Nephron progenitor cell (in vitro differentiated cells): Measurements from ENCODE around the gene RTN4RL2.

ENCODE experiments used
- DNase-seq: peaks from one replicate; pipeline ENCODE4 v3.0.0; 2021
- H3K27ac Mint-ChIP-seq: 2 replicates; pipeline ENCODE4 v1.8.0; 2021; ENCODE audit warnings: mild to moderate bottlenecking, moderate library complexity, mixed read lengths
- H3K27me3 Mint-ChIP-seq: 2 replicates; pipeline ENCODE4 v1.8.0; 2021; ENCODE audit warnings: mild to moderate bottlenecking, low read depth, mixed read lengths; ENCODE audit not compliant: poor library complexity
- H3K36me3 Mint-ChIP-seq: 2 replicates; pipeline ENCODE4 v1.8.0; 2021; ENCODE audit warnings: low read depth, mixed read lengths
- H3K4me1 Mint-ChIP-seq: 2 replicates; pipeline ENCODE4 v1.8.0; 2021; ENCODE audit warnings: mixed read lengths
- H3K4me3 Mint-ChIP-seq: 2 replicates; pipeline ENCODE4 v1.8.0; 2021; ENCODE audit warnings: mild to moderate bottlenecking, moderate library complexity, mixed read lengths
- H3K9me3 Mint-ChIP-seq: 2 replicates; pipeline ENCODE4 v1.8.0; 2021; ENCODE audit warnings: mild to moderate bottlenecking, moderate library complexity, mixed read lengths
- TF ChIP-seq, protein P1 (sequence below): fragments of 200-600 bp; sonication (generic); IDR thresholded peaks from 2 replicates; pipeline ENCODE4 v1.5.0; 2021; ENCODE audit warnings: antibody characterized with exemption

RTN4RL2 gene

DNA sequence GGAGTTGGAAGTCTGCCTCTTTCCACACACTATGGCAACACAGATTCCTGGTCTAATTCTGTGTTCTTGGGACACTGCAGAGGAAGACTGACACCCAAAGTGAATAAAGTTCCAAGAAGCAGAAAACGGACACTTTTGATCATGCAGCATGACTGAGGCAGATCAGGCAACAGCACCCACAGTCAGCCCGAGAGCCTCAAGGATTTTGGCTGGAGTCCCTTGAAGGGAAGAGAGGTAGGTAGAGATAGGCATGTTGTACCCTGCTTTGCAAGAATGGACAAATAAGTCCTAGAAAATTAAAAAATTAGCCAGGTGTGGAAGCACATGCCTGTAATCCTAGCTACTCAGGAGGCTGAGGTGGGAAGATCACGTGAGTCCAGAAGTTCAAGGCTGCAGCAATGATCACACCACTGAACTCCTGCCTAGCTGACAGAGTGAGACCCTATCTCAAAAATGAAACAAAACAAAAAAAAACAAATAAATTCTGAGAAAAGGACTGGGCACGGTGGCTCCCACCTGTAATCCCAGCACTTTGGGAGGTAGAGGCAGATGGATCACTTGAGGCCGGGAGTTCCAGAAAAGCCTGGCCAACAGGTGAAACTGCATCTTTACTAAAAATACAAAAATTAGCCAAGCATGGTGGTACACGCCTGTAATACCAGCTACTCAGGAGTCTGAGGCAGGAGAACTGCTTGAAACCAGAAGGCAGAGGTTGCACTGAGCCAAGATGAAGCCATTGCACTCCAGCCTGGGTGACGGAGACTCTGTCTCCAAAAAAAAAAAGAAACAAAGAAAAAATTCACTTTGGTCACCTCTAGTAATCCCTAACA is 48.2 kb downstream of the RTN4RL2 start:
- TF ChIP-seq, protein P1, sequence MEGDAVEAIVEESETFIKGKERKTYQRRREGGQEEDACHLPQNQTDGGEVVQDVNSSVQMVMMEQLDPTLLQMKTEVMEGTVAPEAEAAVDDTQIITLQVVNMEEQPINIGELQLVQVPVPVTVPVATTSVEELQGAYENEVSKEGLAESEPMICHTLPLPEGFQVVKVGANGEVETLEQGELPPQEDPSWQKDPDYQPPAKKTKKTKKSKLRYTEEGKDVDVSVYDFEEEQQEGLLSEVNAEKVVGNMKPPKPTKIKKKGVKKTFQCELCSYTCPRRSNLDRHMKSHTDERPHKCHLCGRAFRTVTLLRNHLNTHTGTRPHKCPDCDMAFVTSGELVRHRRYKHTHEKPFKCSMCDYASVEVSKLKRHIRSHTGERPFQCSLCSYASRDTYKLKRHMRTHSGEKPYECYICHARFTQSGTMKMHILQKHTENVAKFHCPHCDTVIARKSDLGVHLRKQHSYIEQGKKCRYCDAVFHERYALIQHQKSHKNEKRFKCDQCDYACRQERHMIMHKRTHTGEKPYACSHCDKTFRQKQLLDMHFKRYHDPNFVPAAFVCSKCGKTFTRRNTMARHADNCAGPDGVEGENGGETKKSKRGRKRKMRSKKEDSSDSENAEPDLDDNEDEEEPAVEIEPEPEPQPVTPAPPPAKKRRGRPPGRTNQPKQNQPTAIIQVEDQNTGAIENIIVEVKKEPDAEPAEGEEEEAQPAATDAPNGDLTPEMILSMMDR = no peak
- Mint-ChIP-seq H3K27me3 (peaks cover 10% of the 10 kb centered on the region), H3K36me3 (no peaks in the 10 kb centered on the region)

GRCh38 chr11:57511741-57512430 is 51.6 kb downstream of the RTN4RL2 start:
- H3K27ac Mint-ChIP-seq = no peak overlapping the region
- DNase-seq = no peak
- peaks cover 22% of the 10 kb centered on the region for H3K27me3 Mint-ChIP-seq
- H3K4me1 Mint-ChIP-seq = peaks cover 12% of the 10 kb centered on the region
- TF ChIP-seq, protein P1 = no peak
- H3K36me3 Mint-ChIP-seq = no peaks in the 10 kb centered on the region
- no peaks in the 10 kb centered on the region for H3K9me3 Mint-ChIP-seq
- no peak overlapping the region for H3K4me3 Mint-ChIP-seq

More for the DNA sequence above, 48.2 kb downstream of the RTN4RL2 start:
- Mint-ChIP-seq H3K27ac (no peak overlapping the region), H3K4me3 (no peak overlapping the region), H3K9me3 (no peaks in the 10 kb centered on the region), H3K4me1 (peaks cover 2% of the 10 kb centered on the region)
- DNase-seq = no peak

DNA sequence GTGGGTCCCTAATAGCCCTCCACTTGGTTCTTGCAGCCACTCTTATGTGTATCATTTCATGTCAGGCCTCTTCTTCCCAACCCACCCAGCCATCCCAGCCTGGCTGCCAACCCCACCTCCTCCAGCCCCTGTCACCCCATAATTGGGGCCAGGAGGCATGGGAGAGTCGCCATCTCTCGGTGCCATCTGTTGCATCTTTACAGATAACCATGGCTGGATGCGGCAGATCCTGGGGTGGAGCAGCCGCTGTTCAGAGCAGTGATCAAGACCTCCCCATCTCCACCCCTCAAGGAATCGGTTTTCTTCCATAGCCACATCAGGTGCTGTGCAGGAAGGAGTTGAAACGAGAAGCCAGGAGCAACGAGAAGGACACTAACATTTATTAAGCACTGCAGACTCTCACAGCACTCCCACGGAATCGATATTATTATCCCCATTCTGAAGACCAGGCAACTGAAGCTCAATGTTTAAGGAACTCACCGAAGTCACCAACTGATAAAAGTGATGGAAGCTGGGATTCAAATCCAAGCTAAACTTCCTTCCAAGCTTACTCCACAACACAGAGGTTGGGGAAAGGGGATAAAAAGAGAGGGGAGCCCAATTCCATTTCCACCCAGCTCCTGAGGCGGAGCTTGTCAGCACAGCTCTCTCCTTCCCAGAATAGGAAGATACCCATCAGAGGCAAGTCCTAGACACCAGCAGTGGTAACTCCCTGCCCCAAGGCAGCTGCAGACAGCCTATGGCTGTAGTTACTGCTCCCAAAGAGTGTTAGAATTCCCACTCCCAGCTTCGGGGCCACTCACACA is 52.5 kb downstream of the RTN4RL2 start:
- Mint-ChIP-seq H3K4me3 (no peak overlapping the region), H3K36me3 (no peaks in the 10 kb centered on the region), H3K27ac (no peak overlapping the region), H3K9me3 (no peaks in the 10 kb centered on the region), H3K27me3 (peaks cover 31% of the 10 kb centered on the region), H3K4me1 (peaks cover 12% of the 10 kb centered on the region)
- TF ChIP-seq, protein P1 = no peak
- DNase-seq = no peak

GRCh38 chr11:57513452-57513795 is 53.1 kb downstream of the RTN4RL2 start:
- Mint-ChIP-seq H3K27ac (no peak overlapping the region), H3K27me3 (peaks cover 34% of the 10 kb centered on the region), H3K4me3 (peak overlapping the region; percentile 75), H3K36me3 (no peaks in the 10 kb centered on the region), H3K4me1 (peaks cover 12% of the 10 kb centered on the region), H3K9me3 (no peaks in the 10 kb centered on the region)
- DNase-seq = no peak
- TF ChIP-seq, protein P1 = no peak

DNA sequence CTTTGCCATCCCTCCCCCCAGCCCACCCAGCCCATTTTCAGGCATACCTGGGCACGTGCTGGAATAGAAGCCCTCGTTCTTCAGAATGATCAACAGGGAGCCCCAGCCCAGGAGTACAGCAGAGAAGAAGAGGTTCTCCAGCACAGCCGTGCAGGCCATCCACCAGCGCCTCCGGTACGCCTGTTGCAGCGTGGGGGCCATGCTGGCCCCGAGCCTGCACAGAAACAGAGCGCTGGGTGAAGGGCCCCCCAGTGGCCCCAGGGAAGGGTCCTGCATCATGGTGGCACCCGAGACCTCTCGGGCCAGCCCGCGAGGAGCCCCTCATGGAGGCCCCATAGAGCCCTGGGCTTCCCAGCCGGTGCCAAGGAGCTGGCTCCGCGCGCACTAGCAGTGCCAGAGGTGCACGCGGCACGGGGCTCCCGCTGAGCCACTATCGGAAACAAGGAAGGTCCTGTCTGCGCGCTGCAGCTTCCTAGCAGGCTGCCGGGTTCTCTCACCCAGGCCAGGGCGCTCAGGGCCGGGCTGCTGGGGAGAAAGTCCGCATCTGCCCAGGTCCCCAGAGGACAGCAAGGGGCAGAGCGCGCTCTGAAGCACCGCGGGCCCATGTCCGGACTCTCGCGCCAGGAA is 53.7 kb downstream of the RTN4RL2 start:
- H3K27ac Mint-ChIP-seq = no peak overlapping the region
- peaks cover 38% of the 10 kb centered on the region for H3K27me3 Mint-ChIP-seq

More for the DNA sequence above, 53.7 kb downstream of the RTN4RL2 start:
- Mint-ChIP-seq H3K36me3 (no peaks in the 10 kb centered on the region), H3K4me1 (peaks cover 17% of the 10 kb centered on the region), H3K9me3 (no peaks in the 10 kb centered on the region), H3K4me3 (peak overlapping the region; percentile 90)
- TF ChIP-seq, protein P1 = no peak
- peak; percentile 53 for DNase-seq
